Chondrocyte (in vitro differentiated cells): ENCODE data around the gene TMEM150C. TPM values are rescaled to one million over a fixed set of nuclear protein-coding genes. Genes with fewer than 3 reads are reported as not detected.

Source experiments
- DNase-seq: peaks from one replicate; pipeline ENCODE4 v3.0.0; 2021; ENCODE audit warnings: mixed read lengths, low spot score
- H3K27ac Mint-ChIP-seq: one replicate; pipeline ENCODE4 v1.8.0; 2021; ENCODE audit warnings: mild to moderate bottlenecking, moderate library complexity, mixed read lengths; ENCODE audit not compliant: unreplicated experiment
- H3K27me3 Mint-ChIP-seq: 2 replicates; pipeline ENCODE4 v1.8.0; 2021; ENCODE audit warnings: low read depth, mixed read lengths
- H3K36me3 Mint-ChIP-seq: 2 replicates; pipeline ENCODE4 v1.8.0; 2021; ENCODE audit warnings: low read depth, mixed read lengths
- H3K4me1 Mint-ChIP-seq: 2 replicates; pipeline ENCODE4 v1.8.0; 2021; ENCODE audit warnings: low read depth, mild to moderate bottlenecking, mixed read lengths
- H3K4me3 Mint-ChIP-seq: one replicate; pipeline ENCODE4 v1.8.0; 2021; ENCODE audit warnings: mild to moderate bottlenecking, moderate library complexity, mixed read lengths; ENCODE audit not compliant: unreplicated experiment
- H3K9me3 Mint-ChIP-seq: 2 replicates; pipeline ENCODE4 v1.8.0; 2021; ENCODE audit warnings: low read depth, mixed read lengths
- total RNA-seq: library from RNA; stranded (reverse); gene quantifications from 3 replicates; pipeline ENCODE4 v1.2.1, GENCODE V29; 2021
- TF ChIP-seq, protein P1 (sequence below): fragments of 200-600 bp; sonication (generic); IDR thresholded peaks from 2 replicates; pipeline ENCODE4 v1.5.0; 2021; ENCODE audit warnings: antibody characterized with exemption, mild to moderate bottlenecking, moderate library complexity

The TMEM150C gene
- total RNA-seq, 1 donor from 2014 or later, result 2.3 TPM

DNA sequence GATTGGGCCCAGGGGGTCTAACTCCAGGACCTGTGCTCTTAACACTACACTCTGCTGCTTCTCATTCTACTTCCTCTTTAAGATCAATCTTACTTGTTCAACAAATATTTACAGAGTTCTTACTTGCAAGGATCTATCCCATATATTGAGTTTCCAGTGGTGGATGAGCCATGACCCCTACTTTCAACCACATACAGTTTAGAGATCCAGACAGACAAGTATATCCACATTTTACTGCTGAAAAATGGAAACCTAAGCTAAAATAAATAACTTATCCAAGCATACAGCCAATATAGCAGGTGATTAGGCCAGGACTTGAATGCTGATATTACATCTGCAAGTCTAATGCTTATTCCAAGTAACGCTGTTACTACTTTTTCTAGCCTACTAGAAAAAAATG is 18.7 kb downstream of the TMEM150C start:
- TF ChIP-seq, protein P1, sequence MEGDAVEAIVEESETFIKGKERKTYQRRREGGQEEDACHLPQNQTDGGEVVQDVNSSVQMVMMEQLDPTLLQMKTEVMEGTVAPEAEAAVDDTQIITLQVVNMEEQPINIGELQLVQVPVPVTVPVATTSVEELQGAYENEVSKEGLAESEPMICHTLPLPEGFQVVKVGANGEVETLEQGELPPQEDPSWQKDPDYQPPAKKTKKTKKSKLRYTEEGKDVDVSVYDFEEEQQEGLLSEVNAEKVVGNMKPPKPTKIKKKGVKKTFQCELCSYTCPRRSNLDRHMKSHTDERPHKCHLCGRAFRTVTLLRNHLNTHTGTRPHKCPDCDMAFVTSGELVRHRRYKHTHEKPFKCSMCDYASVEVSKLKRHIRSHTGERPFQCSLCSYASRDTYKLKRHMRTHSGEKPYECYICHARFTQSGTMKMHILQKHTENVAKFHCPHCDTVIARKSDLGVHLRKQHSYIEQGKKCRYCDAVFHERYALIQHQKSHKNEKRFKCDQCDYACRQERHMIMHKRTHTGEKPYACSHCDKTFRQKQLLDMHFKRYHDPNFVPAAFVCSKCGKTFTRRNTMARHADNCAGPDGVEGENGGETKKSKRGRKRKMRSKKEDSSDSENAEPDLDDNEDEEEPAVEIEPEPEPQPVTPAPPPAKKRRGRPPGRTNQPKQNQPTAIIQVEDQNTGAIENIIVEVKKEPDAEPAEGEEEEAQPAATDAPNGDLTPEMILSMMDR, result no peak
- no peaks in the 10 kb centered on the region for H3K36me3 Mint-ChIP-seq
- no peaks in the 10 kb centered on the region for H3K27me3 Mint-ChIP-seq
- H3K4me3 Mint-ChIP-seq, result no peak overlapping the region
- peaks cover 4% of the 10 kb centered on the region for H3K9me3 Mint-ChIP-seq
- no peak overlapping the region for H3K27ac Mint-ChIP-seq
- H3K4me1 Mint-ChIP-seq, result no peaks in the 10 kb centered on the region
- no peak for DNase-seq

DNA sequence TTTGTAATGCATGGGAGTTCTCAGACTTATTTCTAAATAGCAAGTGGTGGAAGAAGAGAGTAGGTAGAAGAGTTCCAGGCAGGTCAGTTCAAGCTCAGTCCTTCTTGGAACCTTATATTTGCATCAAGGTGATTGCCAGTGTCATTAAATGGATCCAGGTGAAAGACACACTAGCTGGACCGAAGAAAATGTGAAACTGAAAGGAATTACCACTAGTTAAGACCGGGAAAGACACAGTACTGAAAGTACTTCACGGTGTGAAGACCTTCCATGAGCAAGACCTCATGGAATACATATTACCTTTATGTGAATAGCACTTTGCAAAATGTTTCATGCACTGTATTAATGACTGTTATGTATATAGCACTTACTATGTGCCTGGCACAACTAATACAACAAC is 19.1 kb downstream of the TMEM150C start:
- no peak for DNase-seq
- Mint-ChIP-seq H3K27ac (no peak overlapping the region), H3K9me3 (peaks cover 4% of the 10 kb centered on the region), H3K4me3 (no peak overlapping the region), H3K36me3 (no peaks in the 10 kb centered on the region), H3K27me3 (no peaks in the 10 kb centered on the region), H3K4me1 (no peaks in the 10 kb centered on the region)
- TF ChIP-seq, protein P1, result no peak

GRCh38 chr4:82529322-82529721 is 32.5 kb downstream of the TMEM150C start:
- Mint-ChIP-seq H3K27me3 (no peaks in the 10 kb centered on the region), H3K9me3 (no peaks in the 10 kb centered on the region), H3K4me3 (no peak overlapping the region), H3K36me3 (no peaks in the 10 kb centered on the region), H3K4me1 (no peaks in the 10 kb centered on the region), H3K27ac (no peak overlapping the region)
- TF ChIP-seq, protein P1, result no peak
- no peak for DNase-seq

- Mint-ChIP-seq H3K27ac (no peak overlapping the region), H3K36me3 (no peaks in the 10 kb centered on the region), H3K27me3 (no peaks in the 10 kb centered on the region), H3K9me3 (no peaks in the 10 kb centered on the region), H3K4me3 (no peak overlapping the region), H3K4me1 (no peaks in the 10 kb centered on the region)
- DNase-seq, result no peak
- TF ChIP-seq, protein P1, result no peak
Measured at GRCh38 chr4:82528868-82529267, 32.9 kb downstream of the TMEM150C start.

- H3K27ac Mint-ChIP-seq, result no peak overlapping the region
- H3K9me3 Mint-ChIP-seq, result no peaks in the 10 kb centered on the region
- no peaks in the 10 kb centered on the region for H3K4me1 Mint-ChIP-seq
- no peaks in the 10 kb centered on the region for H3K27me3 Mint-ChIP-seq
- no peak for DNase-seq
- TF ChIP-seq, protein P1, result no peak
- no peaks in the 10 kb centered on the region for H3K36me3 Mint-ChIP-seq
- no peak overlapping the region for H3K4me3 Mint-ChIP-seq
Measured at GRCh38 chr4:82528074-82528473, 33.7 kb downstream of the TMEM150C start.
